Measurements from ENCODE around the gene ZNF234.

- no peak for TF ChIP-seq CTCF (IDR thresholded peaks at IDR 0.05)
- TF ChIP-seq POLR2A (IDR thresholded peaks at IDR 0.05) = no peak
Measured at GRCh38 chr19:44202974-44203373, 61.6 kb downstream of the ZNF234 start.

All from gastroesophageal sphincter (tissue), 3 donors.